IPS DF 4.7 (cell line): ENCODE measurements around the gene RBMS2.

Source experiments
- DNase-seq: peaks from one replicate; pipeline ENCODE4 v3.0.0-alpha.2; 2013; ENCODE audit warnings: low spot score; ENCODE audit errors: extremely low read depth

Gene RBMS2

DNA sequence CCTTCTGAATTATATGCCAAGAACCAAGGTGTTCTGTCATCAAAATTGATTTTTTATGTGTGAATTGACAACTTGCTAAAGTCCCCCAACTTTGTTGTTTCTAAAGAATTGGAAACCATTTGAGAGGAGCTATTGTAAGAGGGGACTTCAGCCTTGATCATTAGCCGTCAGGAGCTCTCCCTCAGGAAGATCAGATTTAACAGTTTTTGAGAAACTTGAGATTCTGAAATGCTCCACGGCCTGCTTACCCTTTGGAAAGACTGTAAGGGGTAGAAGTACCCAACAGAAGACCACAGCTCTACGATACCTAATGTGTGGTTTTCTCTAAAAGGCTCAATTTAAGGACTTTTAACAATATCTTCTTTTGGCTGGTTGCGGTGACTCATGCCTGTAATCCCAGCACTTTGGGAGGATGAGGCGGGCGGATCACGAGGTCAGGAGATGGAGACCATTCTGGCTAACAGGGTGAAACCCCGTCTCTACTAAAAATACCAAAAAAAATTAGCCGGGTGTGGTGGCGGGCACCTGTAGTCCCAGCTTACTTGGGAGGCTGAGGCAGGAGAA, 57.4 kb downstream of the RBMS2 start:
- DNase-seq: no peak

DNA sequence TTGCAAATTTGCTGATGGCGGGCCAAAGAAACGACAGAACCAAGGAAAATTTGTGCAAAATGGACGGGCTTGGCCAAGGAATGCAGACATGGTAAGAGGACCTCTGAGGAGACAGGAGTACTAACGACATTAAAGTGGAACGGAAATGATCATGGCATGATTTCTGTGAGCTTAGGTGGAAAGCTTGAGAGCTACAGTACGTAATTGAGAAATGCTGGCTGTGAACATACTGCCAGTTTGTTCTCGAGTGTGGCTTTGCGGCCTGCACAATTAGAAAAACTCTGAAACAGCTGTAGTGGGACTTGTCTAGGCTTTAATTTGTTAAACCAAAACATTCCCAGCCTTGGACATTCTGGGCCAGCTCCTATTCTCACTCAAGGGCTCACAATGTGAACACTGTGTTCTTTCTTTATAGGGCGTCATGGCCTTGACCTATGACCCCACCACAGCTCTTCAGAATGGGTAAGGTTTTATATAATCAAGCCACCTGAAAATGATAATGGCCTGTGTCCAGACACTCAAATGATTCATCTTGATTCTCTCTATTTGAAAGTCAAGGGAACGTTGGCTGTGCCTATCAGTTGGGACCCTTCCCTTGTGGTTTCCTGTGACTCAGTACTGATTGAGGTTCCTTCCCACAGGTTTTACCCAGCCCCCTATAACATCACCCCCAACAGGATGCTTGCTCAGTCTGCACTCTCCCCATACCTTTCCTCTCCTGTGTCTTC, 60.0 kb downstream of the RBMS2 start:
- DNase-seq: no peak

DNA sequence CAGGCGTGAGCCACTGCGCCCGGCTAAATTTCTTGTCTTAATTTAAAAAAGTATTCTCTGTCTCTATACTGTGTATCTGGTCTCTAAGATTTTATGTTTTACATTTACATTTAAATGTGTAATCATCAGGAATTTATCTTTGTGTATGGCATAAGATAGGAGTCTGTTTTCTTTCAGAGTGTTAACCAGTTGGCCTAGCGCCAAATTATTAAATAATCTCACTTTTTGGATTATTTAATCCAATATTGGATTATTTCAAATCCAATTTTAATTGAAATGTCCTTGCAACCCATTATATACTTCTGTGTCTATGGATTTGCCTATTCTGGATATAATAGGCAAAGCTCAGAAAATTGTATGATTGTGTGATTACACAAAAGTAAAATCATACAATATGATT, 63.5 kb downstream of the RBMS2 start:
- no peak for DNase-seq

DNA sequence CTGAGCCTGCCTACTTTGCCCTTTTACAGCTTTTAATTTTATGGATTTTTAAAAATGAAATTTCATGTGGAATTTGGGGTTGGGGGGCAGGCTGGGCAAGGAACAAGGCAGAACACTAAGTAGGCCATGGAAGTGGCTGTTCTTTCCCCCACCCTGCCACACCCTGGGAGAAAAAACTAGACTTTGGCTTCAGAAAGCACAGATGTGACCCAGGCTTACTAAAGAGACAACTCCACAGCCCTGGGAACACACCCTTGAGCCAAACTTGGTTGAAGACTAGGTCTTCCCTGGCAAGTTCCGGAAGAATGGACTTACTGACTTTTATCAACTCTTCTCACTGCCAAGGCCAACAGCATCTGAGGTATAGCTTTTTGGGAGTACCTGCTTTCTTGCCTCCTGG, 68.2 kb downstream of the RBMS2 start:
- DNase-seq: no peak

DNA sequence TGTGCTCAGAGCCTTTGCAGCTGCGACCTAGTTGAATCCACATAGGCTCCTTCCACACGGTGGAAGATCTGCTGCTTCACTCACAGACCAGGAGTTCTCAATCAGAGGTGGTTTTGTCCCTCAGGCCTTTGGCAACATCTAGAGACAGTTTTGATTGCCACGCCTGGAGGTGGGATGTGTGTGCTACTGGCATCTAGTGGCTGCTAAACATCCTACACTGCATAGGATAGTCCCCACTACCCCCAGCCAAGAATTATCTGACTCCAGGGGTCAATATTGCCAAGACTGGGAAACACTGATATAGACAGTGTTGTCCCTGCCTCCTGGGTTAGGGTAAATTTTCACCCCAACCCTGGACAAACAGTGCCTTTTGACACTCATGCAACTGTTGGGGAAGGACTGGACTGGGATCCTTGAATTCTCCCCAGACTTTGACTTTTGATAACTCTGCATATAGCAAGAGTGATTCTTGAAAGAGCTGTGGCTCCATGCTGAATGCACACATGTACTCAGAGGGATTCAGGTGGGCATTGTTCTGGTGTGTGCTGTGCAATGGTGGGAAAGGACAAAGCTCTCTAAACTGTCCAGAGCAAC, 68.7 kb downstream of the RBMS2 start:
- no peak for DNase-seq

DNA sequence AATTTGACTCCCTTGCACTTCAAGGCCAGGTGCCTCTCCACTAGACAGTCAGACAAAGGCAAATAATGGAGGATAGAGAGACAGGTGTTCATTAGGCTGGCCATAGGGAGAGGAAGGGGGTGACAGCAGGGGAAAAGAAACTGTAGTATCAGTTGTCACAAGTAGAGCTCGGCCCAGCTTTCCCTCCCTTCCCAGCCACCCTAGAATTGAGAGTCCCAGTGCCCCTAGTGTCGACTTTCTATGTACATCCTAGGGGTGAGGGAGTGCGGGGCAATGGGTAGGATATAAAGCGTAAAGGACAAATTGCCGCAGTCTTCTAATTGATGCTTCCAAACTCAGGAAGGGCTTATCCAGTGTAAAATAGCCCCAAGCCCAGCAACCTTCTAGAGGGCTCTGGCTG, 69.5 kb downstream of the RBMS2 start:
- DNase-seq: no peak

DNA sequence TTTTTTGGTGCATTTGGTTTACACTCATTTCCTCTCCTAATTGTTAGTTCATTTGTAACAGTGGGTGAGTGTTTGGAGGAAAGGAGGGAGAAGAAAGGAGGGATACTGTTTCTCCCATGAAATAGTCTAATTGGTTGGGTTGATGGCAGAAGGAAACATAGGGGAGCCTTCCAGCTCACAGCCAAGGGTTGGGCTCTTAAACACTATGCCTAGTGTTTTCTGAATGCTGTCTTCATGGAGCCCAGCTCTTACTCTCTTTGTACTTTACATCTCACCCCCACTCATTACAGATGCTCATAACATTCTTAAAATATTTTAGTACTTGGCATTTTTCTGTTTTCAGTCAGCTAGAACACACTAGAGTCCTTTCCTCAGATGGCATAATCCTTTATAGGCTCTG, 70.3 kb downstream of the RBMS2 start:
- no peak for DNase-seq

DNA sequence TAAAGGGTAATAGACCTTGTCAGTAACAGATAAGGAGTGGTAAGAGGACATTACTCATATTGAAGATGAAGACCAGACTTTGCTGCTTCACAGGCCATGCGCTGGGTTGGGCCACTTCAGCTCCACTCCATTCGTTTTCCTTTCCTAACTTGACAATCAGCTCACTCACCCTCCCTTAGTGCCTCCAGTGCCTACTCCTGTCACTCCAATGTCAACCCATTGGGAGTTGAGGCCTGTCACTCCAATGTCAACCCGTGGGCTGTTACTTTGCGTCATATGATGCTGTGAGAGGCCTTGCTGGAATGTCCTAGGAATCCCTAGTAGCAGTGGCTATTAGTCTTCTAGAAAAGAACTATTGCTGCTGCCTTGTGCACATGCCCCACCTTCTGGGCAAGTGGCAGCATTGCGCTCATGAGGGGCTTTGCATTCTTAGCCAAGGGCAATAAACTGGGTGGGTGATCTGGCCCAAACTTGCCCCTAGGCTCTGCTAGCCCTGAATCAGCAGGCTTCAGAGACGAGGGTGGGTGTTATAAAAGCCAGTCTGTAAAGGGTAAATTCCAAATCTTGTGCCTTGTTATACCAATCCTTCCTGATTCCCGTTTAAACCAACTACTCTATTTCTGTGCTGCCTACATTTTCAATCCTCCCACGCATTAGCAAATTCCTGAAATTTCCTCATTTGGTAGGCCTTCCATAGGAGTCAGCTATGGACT, 72.4 kb downstream of the RBMS2 start:
- peak; percentile 78 for DNase-seq

DNA sequence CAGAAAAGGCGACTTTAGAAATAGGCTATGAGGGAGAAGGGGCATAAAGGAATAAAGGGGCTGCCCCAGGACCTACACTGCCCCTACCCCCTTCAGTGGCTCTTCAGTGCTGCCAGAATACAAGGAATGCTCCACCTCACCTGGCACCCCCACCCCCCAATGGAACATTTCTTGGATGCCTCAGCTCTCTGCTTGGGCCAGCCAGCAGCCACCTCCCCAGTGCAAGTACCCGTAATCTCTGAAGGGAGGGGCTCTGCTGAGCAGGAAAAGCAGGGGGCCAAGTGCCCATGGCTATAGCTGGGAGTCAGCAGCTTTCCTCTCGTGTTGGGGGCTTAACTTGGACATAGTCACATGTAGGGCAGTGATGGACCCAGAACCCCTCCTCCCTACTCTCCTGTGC, 75.2 kb downstream of the RBMS2 start:
- no peak for DNase-seq

DNA sequence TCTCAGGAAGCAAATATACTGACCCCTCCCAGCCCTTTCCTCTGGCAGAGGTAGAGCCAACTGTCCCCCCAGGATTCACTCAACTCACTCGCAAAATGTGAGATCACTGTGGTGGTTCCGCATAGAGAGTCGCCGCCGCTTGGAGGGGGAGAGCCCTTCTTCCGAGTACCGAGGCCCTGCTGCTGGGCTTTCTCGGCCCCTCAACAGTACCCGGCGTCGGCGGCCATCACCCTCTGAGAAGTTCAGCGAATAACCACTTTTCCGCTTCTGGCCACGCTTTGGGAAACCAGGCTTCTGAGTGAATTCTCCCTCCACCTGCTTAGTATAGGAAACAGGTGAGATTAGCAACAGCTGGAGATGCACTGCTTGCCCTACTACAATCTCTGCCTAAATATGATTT, 77.4 kb downstream of the RBMS2 start:
- DNase-seq: no peak

DNA sequence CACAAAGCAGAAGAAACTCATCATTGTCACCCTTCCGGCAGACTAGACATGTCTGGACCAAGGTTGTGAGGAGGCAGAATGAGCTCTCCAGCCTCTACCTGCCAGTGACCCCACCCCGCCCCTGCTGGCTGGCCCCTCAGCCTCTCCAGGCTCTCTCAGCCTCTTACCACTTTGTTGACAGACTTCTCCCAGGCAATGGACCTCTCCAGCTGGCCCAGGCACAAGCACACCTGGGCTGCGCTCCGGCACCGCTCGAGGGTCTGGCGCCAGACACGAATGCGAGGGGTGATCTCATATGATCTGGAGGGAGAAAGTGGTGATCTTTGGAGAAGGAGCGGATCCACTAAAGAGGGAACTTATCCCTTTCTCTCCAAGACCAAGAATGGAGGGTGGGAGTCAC, 78.2 kb downstream of the RBMS2 start:
- no peak for DNase-seq

DNA sequence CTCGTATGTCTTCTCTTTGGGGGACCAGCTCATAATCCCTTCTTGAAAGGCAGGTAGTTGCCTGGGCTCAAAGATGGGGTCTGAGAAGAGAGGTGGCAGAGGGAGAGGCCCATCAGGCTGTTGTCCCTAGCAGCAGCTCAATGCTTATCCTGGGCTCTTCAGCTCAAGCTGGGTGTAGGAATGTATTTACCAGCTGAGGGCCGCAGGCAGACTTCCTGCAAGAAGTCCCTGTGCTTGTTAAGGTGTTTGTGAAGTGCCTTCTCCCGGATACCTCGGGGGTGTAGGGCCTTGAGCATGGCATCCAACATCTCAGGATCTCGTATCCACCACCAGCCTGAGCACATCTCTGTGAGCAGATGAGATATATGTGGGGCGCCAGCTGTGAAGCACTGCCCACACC, 79.1 kb downstream of the RBMS2 start:
- DNase-seq: no peak

DNA sequence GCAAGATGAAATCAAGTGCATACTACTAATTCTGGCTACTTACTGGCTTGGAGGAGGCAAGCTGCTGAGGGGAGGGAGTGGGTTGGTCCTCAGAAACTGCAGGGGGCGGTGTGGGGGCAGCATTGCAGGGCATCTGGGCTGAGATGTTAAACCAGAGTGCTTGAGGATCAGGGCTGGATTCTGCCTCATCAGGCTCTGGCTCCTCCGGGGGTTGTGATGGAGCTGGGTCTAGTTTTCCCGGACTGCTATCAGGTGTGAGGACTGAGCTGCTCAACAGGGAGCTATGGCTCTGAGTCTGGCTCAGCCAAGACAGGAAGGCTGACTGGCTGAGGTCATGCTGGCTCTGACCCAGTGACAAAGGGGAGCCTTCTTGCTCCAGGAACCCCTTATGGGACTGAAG, 79.9 kb downstream of the RBMS2 start:
- DNase-seq: no peak

DNA sequence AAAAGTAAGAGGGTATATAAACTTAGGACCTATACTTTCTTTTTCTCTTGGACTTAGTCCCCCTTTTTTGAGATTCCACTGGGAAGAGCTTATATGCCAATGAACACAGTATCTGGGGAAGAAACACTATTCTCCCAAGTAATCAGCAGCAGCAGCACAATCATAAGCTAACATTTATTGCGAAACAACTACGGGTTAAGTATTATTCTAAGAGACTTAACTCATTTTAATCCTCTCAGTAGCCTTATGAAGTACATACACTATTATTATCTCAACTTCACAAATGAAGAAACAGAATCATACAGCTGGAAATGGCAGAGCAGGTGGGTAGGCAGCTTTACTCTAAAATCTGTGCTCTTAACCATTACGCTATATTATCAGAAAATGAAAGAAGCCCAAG, 80.6 kb downstream of the RBMS2 start:
- DNase-seq: no peak

DNA sequence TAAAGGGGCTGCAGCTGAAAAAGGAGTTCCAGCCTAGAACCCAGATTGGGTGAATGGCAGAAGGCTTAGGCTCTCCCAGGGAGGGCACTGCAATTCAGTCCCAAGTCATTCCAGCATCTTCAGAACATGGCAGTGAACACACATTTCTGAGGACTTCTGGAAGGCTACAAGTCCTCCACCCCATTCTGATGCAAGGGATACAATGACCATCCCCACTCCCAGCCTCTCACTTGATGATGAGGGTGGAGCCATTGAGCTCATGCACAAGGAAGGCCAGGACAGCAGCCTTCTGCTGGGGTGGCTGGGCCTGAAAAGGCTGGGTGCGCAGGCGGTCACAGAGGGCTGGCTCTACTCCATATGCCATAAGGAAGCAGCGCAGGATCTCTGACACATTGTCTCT, 82.7 kb downstream of the RBMS2 start:
- DNase-seq: no peak

DNA sequence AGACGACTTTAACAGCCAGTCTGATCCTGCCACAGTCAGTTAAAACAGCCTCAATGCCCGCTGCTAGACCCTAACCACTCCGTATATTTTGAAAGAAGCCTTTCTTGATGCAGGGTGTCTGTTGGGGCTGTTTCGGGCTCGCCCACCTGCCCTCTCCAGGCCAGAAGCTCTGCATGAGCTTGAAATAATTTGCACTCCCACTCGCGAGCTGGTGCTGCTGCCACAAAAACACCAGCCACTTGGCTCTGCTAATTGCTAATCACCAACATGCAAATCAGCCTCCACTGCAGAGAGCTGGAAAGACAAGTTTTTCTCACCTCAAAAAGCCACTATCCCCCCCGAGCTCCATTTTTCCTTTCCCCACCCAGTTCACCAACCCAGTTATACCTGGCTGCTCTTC, 93.0 kb downstream of the RBMS2 start:
- no peak for DNase-seq

DNA sequence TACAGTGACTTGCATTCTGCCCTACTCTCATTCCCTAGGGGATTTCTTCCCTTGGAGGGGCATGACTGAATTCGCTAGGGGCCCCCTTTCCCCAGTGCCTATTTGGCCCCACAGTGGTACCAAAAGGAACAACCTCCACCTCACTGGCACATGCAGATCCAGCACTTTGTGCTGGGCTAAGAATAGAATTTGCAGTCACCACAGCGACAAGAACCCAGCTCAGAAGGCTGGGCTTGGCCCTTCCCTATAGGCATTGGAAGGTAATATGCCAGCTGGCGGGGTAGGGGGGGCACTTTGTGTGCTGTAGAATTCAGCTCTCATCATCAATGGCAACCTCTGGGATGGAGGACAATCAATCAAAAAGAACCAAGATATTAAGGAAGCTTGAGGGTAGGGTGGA, 94.6 kb downstream of the RBMS2 start:
- DNase-seq: no peak

DNA sequence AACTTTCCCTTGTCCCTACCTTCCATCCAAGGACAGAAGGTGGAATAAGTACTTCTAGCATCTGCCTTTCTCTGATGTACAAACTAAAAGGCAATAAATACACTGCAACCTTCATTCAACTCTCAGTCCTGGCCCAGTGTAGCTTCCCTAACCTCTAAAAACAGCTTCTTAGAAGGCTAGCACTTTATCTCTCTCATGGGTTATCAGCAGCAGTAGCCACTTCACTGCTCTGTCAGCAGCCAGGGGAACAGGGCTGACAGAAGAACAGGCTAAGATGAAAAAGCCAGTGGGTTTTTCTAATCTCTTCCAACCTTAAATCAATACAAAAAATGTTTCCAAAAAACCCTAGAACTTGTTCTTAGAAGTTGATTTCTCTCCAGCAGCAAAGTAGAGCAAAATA, 95.3 kb downstream of the RBMS2 start:
- no peak for DNase-seq

DNA sequence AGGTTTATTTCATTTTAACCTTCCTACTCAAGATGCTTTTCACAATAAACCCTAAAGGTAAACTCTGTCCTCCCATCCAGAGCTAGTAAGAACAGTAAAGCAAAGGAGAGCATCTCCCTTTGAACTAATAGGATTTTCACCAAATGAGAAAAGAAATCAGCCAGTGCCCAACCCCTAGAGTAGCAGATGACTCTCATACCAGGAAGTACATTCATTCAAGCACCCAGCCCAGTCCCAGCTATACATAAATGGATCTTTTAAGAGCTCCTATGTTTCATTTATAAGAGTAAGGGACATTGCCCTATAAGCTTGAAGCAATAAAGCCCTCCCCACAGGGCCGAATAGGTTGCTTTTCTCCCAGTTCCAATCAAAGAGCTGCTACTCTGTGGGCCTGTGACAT, 100.9 kb downstream of the RBMS2 start:
- no peak for DNase-seq

DNA sequence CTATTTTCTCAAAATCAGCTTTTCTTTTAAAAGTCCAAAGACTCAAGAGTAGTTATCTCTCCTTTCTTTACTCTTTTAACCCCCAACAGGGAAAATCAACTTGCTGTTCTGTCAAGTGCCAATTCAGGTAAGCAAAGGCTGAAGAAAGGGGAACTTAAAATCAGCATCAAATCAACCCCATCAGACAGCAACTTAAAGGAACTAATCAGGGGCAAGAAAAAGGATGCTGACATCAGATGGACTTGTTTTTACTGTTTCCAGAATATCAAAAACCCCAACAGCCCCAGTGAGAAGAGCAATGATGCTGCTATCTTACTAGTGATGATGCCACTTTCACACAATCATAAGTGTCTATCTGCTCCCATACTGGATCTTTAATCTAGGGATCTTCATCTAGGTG, 105.1 kb downstream of the RBMS2 start:
- no peak for DNase-seq

DNA sequence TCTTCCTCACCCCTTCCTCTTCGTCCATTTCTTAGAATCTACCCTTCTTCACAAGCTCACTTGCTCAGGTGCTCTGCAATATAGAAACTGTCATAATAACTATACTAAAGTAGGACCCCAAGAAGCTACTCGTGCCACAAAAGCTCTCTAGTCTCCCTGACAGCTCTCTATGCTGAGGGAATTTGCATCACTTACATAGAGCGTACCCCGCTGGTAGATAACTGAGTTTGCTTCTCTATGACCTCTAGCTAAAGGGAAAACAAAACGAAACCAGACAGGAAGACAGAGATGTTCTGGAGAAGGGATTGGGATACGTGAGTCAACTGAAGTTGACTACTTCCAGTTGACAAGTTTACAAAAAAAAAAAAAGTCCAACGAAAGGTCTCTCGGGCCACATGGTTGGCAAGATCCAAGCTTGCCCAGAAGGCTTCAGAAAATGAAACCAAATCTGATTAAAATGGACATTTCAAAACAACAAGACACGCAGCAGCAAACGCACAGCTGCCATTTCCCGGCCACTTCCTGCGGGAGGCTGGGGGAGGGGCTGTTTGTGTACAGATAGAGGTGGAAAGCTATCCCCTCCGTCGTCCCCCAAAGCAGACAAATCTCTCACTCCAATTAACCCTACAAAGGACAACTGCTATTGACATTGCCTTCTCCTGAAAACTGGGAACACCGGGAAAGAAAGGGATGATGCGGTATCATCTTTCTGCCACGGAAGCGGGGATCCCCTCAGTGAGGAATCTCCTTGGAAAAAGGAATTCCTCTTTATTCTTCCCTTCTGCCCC, 107.2 kb downstream of the RBMS2 start:
- DNase-seq: no peak
